ENCODE data around the gene SOX2. TPM values are rescaled to one million over a fixed set of nuclear protein-coding genes. Genes with fewer than 3 reads are reported as not detected.

The SOX2 gene
- total RNA-seq, 1 experiment from 2014 or later = 307 TPM

DNA sequence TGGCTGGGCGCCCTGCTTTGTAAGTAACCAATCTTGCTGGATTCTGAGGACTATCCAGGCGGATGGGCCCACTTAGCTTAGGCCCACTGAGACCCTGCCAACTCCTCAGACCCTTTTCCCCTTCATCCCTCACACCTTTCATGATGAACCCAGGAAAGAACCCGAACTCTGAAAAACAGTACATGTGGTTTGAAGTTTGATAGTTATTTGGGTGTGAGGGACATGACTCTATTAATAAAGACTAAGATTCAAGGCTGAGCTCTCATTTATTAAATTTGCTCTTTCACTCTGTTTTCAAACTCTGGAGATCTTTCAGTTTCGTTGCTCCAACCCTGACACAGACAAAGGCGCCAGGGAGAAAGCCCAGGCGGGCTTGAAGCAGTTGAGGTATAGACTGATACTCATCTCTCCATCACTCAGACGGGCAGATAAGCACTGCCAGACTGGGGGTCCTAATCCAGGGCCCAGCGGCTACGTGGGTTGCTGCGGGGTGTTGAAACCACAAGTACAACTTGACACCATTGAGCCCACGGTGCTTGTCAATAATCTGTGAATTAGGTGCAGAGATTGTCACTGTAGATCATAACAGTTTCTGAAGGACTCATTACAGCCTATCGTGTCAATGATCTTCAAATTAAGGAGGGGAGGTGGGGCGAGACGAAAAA lies 7.2 kb upstream of the SOX2 start:
- Histone ChIP-seq H2BK15ac (ENCODE audit: low read depth, low read length) (no peak overlapping the region), H3K9ac (ENCODE audit: extremely low read depth, insufficient read length, low read length) (no peak overlapping the region), H3K27me3 (ENCODE audit: insufficient read depth, low read length) (peaks cover 6% of the 10 kb centered on the region; the same call in 1 of the 2 replicates), H2AFZ (ENCODE audit: low read length) (no peak overlapping the region), H4K5ac (ENCODE audit: insufficient read length, low read depth, low read length) (no peak overlapping the region), H3K14ac (ENCODE audit: insufficient read depth, low read length) (no peak overlapping the region), H3K9me3 (ENCODE audit: control insufficient read depth, low read depth, low read length) (no peaks in the 10 kb centered on the region), H3K79me2 (ENCODE audit: insufficient read depth, low read length) (0 out of 2 replicates have a peak, but pooled peaks cover 2% of the 10 kb centered on the region), H3K18ac (ENCODE audit: insufficient read length, low read depth, low read length) (no peak overlapping the region), H3K79me1 (ENCODE audit: insufficient read depth, low read depth, low read length, poor library complexity, severe bottlenecking) (no peaks in the 10 kb centered on the region), H3K4me1 (ENCODE audit: insufficient read depth, low read length) (peaks cover 3% of the 10 kb centered on the region; the same call in 1 of the 2 replicates), H2BK12ac (ENCODE audit: insufficient read length, low read depth, low read length) (no peak overlapping the region), H2BK20ac (ENCODE audit: low read depth, low read length, poor library complexity, severe bottlenecking) (no peak overlapping the region), H3K4ac (ENCODE audit: low read depth, low read length) (no peak overlapping the region), H4K20me1 (ENCODE audit: control insufficient read depth, insufficient read depth, insufficient read length) (no peaks in the 10 kb centered on the region), H2BK120ac (ENCODE audit: low read depth, low read length, poor library complexity, severe bottlenecking) (no peak overlapping the region), H3K23me2 (ENCODE audit: insufficient read length, low read depth, low read length, poor library complexity, severe bottlenecking) (peaks cover 24% of the 10 kb centered on the region), H2AK5ac (ENCODE audit: insufficient read length, low read length) (no peak overlapping the region), H3K23ac (ENCODE audit: insufficient read length, low read depth, low read length) (no peak overlapping the region), H3T11ph (ENCODE audit: low read length) (no peak overlapping the region), H4K91ac (ENCODE audit: insufficient read length, low read depth, low read length) (no peak overlapping the region), H4K8ac (replicated peaks; ENCODE audit: insufficient read length, low read depth, low read length) (no peak overlapping the region), H3K27ac (ENCODE audit: insufficient read length, low read depth, low read length) (no peak overlapping the region), H2BK5ac (ENCODE audit: insufficient read length, low read length) (no peak overlapping the region), H3K56ac (ENCODE audit: insufficient read length, low read depth, low read length) (no peak overlapping the region), H3K4me2 (ENCODE audit: insufficient read depth, insufficient read length, low read length) (peak overlapping the region; percentile 39)
- Mint-ChIP-seq H3K4me3 (no peak overlapping the region; a peak in 2 of 5 replicates), H3K27ac (peak overlapping the region in 1 of 3 experiments; percentile 39; a peak in 1 of 7 replicates), H3K4me1 (peaks cover 88 to 91% of the 10 kb centered on the region in 2 experiments), H3K36me3 (ENCODE audit: insufficient read depth in 1 of 3, low read depth in 3 of 3) (peaks cover 0 to 2% (median 0%) of the 10 kb centered on the region in 3 experiments; a peak in 1 of 7 replicates), H3K9me3 (no peaks in the 10 kb centered on the region; a peak in 1 of 5 replicates), H3K27me3 (ENCODE audit: low read depth) (no peaks in the 10 kb centered on the region; the same call in none of the 2 replicates)
- TF ChIP-seq, protein P1, sequence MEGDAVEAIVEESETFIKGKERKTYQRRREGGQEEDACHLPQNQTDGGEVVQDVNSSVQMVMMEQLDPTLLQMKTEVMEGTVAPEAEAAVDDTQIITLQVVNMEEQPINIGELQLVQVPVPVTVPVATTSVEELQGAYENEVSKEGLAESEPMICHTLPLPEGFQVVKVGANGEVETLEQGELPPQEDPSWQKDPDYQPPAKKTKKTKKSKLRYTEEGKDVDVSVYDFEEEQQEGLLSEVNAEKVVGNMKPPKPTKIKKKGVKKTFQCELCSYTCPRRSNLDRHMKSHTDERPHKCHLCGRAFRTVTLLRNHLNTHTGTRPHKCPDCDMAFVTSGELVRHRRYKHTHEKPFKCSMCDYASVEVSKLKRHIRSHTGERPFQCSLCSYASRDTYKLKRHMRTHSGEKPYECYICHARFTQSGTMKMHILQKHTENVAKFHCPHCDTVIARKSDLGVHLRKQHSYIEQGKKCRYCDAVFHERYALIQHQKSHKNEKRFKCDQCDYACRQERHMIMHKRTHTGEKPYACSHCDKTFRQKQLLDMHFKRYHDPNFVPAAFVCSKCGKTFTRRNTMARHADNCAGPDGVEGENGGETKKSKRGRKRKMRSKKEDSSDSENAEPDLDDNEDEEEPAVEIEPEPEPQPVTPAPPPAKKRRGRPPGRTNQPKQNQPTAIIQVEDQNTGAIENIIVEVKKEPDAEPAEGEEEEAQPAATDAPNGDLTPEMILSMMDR (conservative IDR thresholded peaks at IDR 0.05) = no peak
- WGBS (ENCODE audit: extremely low coverage, insufficient read length, low lambda C conversion rate) = no CpG with 5 or more reads among the region's 14 CpGs
- DNase-seq = no peak

All from H9 (cell line).